ENCODE data around the gene AFAP1L2.

Gene AFAP1L2

DNA sequence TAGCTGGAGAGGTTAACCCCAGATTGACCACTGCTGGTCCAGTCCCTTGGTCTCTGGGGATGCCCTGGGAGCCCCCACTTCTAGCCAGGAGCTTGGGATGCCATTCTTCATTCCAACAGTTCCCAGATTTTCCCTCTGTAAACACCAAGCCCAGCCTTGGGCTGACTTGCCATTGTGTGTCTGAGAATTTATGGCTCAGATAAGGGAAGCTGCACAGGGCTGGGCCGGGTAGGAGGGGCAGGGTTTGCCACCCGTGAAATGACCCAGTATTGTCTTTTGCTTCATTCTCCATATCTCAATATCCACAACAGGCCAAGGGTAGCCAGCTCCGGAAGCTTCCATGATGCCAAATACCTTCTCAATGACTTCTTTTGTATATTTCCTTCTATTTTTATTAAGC is 32.1 kb downstream of the AFAP1L2 start:
- Histone ChIP-seq H3K9ac (ENCODE audit: low read length) (no peak overlapping the region), H3K4me2 (ENCODE audit: low read depth, low read length, poor library complexity, severe bottlenecking) (no peak overlapping the region), H4K20me1 (ENCODE audit: low read depth, low read length) (no peaks in the 10 kb centered on the region), H3K27ac (ENCODE audit: low read depth, low read length) (no peak overlapping the region), H3K4me3 (ENCODE audit: insufficient read depth, low read length, poor library complexity, severe bottlenecking) (no peak overlapping the region), H3F3A (ENCODE audit: insufficient read depth) (no peaks in the 10 kb centered on the region), H3K27me3 (ENCODE audit: low read length) (no peaks in the 10 kb centered on the region), H3K79me2 (ENCODE audit: insufficient read depth, low read length) (no peaks in the 10 kb centered on the region), H3K9me2 (replicated peaks; ENCODE audit: insufficient read depth, low read length) (no peaks in the 10 kb centered on the region), H3K36me3 (ENCODE audit: low read length) (no peaks in the 10 kb centered on the region), H2AFZ (ENCODE audit: low read depth, low read length, severe bottlenecking) (no peak overlapping the region), H3K9me3 (ENCODE audit: insufficient read depth, low read length) (no peaks in the 10 kb centered on the region)
- no peak for TF ChIP-seq EZH2phosphoT487 (conservative IDR thresholded peaks at IDR 0.05; ENCODE audit: low read length)
- TF ChIP-seq, protein P1, sequence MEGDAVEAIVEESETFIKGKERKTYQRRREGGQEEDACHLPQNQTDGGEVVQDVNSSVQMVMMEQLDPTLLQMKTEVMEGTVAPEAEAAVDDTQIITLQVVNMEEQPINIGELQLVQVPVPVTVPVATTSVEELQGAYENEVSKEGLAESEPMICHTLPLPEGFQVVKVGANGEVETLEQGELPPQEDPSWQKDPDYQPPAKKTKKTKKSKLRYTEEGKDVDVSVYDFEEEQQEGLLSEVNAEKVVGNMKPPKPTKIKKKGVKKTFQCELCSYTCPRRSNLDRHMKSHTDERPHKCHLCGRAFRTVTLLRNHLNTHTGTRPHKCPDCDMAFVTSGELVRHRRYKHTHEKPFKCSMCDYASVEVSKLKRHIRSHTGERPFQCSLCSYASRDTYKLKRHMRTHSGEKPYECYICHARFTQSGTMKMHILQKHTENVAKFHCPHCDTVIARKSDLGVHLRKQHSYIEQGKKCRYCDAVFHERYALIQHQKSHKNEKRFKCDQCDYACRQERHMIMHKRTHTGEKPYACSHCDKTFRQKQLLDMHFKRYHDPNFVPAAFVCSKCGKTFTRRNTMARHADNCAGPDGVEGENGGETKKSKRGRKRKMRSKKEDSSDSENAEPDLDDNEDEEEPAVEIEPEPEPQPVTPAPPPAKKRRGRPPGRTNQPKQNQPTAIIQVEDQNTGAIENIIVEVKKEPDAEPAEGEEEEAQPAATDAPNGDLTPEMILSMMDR (IDR thresholded peaks at IDR 0.05; ENCODE audit: insufficient read depth, low read length, poor library complexity, severe bottlenecking): no peak

- Histone ChIP-seq H2AFZ (ENCODE audit: low read depth, low read length, severe bottlenecking) (no peak overlapping the region), H3K36me3 (ENCODE audit: low read length) (no peaks in the 10 kb centered on the region), H3K9me3 (ENCODE audit: insufficient read depth, low read length) (no peaks in the 10 kb centered on the region), H3K9ac (ENCODE audit: low read length) (no peak overlapping the region), H3K79me2 (ENCODE audit: insufficient read depth, low read length) (no peaks in the 10 kb centered on the region), H3K27me3 (ENCODE audit: low read length) (no peaks in the 10 kb centered on the region), H3K27ac (ENCODE audit: low read depth, low read length) (no peak overlapping the region), H3K9me2 (replicated peaks; ENCODE audit: insufficient read depth, low read length) (no peaks in the 10 kb centered on the region), H3K4me3 (ENCODE audit: insufficient read depth, low read length, poor library complexity, severe bottlenecking) (no peak overlapping the region), H4K20me1 (ENCODE audit: low read depth, low read length) (no peaks in the 10 kb centered on the region), H3K4me2 (ENCODE audit: low read depth, low read length, poor library complexity, severe bottlenecking) (no peak overlapping the region), H3F3A (ENCODE audit: insufficient read depth) (no peaks in the 10 kb centered on the region)
- TF ChIP-seq, protein P1 (IDR thresholded peaks at IDR 0.05; ENCODE audit: insufficient read depth, low read length, poor library complexity, severe bottlenecking): no peak
- TF ChIP-seq EZH2phosphoT487 (conservative IDR thresholded peaks at IDR 0.05; ENCODE audit: low read length): no peak
Measured at GRCh38 chr10:114370966-114371365, 33.3 kb downstream of the AFAP1L2 start.

DNA sequence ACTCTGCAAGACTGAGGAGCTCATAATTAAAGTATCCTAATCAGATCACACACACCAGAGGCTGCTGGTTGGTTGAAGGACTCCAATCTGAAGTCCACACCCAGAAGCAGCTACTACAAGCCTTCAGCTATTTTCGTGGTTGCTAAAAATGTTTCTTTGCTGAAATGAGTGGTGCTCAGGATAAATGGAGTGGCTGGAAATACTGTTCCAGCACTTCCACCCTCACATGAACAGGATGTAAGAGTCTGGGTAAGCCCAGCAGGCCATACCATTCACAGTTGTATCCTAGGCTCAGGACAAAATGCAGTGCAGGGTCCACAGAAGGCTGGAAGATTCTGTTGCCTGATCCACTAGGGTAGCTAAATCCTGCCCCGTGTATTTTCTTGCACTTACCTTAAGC is 34.1 kb downstream of the AFAP1L2 start:
- H3K79me2 ChIP-seq (ENCODE audit: insufficient read depth, low read length): no peaks in the 10 kb centered on the region
- H2AFZ ChIP-seq (ENCODE audit: low read depth, low read length, severe bottlenecking): no peak overlapping the region
- no peaks in the 10 kb centered on the region for H3K9me3 ChIP-seq (ENCODE audit: insufficient read depth, low read length)
- no peaks in the 10 kb centered on the region for H3K27me3 ChIP-seq (ENCODE audit: low read length)
- no peak overlapping the region for H3K9ac ChIP-seq (ENCODE audit: low read length)
- H3K4me2 ChIP-seq (ENCODE audit: low read depth, low read length, poor library complexity, severe bottlenecking): no peak overlapping the region
- no peaks in the 10 kb centered on the region for H4K20me1 ChIP-seq (ENCODE audit: low read depth, low read length)
- no peak overlapping the region for H3K4me3 ChIP-seq (ENCODE audit: insufficient read depth, low read length, poor library complexity, severe bottlenecking)
- no peak overlapping the region for H3K27ac ChIP-seq (ENCODE audit: low read depth, low read length)
- no peaks in the 10 kb centered on the region for H3K36me3 ChIP-seq (ENCODE audit: low read length)
- no peaks in the 10 kb centered on the region for H3F3A ChIP-seq (ENCODE audit: insufficient read depth)
- H3K9me2 ChIP-seq (replicated peaks; ENCODE audit: insufficient read depth, low read length): no peaks in the 10 kb centered on the region
- TF ChIP-seq, protein P1 (IDR thresholded peaks at IDR 0.05; ENCODE audit: insufficient read depth, low read length, poor library complexity, severe bottlenecking): no peak
- TF ChIP-seq EZH2phosphoT487 (conservative IDR thresholded peaks at IDR 0.05; ENCODE audit: low read length): no peak

DNA sequence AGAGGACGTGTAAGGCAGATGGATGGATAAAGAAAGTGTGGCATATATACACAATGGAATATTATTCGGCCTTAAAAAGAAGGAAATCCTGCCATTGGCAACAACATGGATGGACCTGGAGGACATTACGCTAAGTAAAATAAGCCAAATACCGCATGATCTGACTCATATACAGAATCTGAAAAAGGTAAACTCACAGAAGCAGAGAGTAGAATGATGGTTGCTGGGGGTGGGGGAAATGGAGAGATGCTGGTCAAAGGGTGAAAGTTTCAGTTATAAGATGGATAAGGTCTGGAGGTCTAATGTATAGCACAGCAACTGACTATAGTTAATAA is 36.3 kb downstream of the AFAP1L2 start:
- no peak overlapping the region for H2AFZ ChIP-seq (ENCODE audit: low read depth, low read length, severe bottlenecking)
- H3K79me2 ChIP-seq (ENCODE audit: insufficient read depth, low read length): no peaks in the 10 kb centered on the region
- H3K27ac ChIP-seq (ENCODE audit: low read depth, low read length): no peak overlapping the region
- TF ChIP-seq EZH2phosphoT487 (conservative IDR thresholded peaks at IDR 0.05; ENCODE audit: low read length): no peak
- TF ChIP-seq, protein P1 (IDR thresholded peaks at IDR 0.05; ENCODE audit: insufficient read depth, low read length, poor library complexity, severe bottlenecking): no peak
- H3K9ac ChIP-seq (ENCODE audit: low read length): no peak overlapping the region
- no peak overlapping the region for H3K4me2 ChIP-seq (ENCODE audit: low read depth, low read length, poor library complexity, severe bottlenecking)
- no peaks in the 10 kb centered on the region for H4K20me1 ChIP-seq (ENCODE audit: low read depth, low read length)
- H3F3A ChIP-seq (ENCODE audit: insufficient read depth): no peaks in the 10 kb centered on the region
- no peaks in the 10 kb centered on the region for H3K9me2 ChIP-seq (replicated peaks; ENCODE audit: insufficient read depth, low read length)
- no peaks in the 10 kb centered on the region for H3K36me3 ChIP-seq (ENCODE audit: low read length)
- H3K27me3 ChIP-seq (ENCODE audit: low read length): no peaks in the 10 kb centered on the region
- no peak overlapping the region for H3K4me3 ChIP-seq (ENCODE audit: insufficient read depth, low read length, poor library complexity, severe bottlenecking)
- H3K9me3 ChIP-seq (ENCODE audit: insufficient read depth, low read length): no peaks in the 10 kb centered on the region

Measured in SU-DHL-6 (cell line).